Head of caudate nucleus (tissue), 42 donors: ENCODE data around the gene MALT1.
"Not testable (repeated sequence)": the region's sequence is repeated elsewhere in the genome, so short reads cannot be mapped to it uniquely, and the experiment has no call there.

ENCODE experiments used
- DNase-seq, 42 donors: peaks; one replicate each; pipeline versions ENCODE4 v3.0.0 to v3.0.0-alpha.2; 2020 to 2021; ENCODE audit warnings: mixed read lengths in 7 of 42
- intact Hi-C: fragments of 100-400 bp; cut with DNase I; formaldehyde crosslinking; loops from one replicate; pipeline ENCODE4 v1.15.0; 2022

The MALT1 gene, protein sequence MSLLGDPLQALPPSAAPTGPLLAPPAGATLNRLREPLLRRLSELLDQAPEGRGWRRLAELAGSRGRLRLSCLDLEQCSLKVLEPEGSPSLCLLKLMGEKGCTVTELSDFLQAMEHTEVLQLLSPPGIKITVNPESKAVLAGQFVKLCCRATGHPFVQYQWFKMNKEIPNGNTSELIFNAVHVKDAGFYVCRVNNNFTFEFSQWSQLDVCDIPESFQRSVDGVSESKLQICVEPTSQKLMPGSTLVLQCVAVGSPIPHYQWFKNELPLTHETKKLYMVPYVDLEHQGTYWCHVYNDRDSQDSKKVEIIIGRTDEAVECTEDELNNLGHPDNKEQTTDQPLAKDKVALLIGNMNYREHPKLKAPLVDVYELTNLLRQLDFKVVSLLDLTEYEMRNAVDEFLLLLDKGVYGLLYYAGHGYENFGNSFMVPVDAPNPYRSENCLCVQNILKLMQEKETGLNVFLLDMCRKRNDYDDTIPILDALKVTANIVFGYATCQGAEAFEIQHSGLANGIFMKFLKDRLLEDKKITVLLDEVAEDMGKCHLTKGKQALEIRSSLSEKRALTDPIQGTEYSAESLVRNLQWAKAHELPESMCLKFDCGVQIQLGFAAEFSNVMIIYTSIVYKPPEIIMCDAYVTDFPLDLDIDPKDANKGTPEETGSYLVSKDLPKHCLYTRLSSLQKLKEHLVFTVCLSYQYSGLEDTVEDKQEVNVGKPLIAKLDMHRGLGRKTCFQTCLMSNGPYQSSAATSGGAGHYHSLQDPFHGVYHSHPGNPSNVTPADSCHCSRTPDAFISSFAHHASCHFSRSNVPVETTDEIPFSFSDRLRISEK

DNA sequence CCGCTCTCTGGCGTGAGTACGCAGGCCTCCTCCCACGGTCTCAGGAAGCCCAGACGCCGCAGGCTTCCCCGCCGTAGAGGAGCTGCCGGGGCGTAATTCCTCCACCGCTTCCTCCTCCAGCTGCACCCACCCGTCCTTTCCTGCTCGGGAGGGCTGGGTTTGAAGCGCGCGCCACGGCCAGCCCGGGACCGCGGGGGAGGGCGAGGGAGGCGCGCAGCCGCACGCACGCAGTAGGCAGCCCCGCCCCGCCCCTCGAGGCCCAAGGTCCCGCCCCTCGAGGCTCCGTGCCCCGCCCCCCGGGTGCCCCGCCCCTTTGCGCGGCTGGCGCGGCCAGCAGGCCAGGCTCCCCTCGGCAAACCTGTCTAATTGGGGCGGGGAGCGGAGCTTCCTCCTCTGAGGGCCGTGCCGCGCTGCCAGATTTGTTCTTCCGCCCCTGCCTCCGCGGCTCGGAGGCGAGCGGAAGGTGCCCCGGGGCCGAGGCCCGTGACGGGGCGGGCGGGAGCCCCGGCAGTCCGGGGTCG lies at the start of gene MALT1:
Gene MALT1 (plus strand): TSS at position 355 of the 521 bp plus-strand sequence. CDS start 179 bp downstream, outside the sequence.
- DNase-seq: peak; percentile 64 to 96 (median 92)
- intact Hi-C loops: no loop called here

DNA sequence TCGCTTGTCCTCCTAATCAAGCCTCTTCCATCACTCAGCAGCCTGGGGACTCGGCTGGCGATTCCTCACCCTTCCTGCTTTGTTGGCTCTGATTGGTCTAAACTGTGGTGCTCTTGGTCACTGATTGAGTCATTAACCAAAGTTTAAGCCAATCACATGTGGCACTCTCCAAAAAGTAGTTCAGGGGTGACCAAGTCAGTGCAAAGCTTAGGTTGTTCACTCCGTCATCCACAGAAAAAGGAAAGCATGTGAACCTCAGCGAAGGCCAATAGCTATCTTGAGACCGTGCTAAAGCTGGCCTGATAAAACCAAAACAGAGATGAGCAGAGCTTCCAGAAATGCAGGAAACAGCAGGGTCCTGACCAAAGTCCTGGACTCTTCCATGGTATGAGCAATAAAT lies 47.3 kb upstream of the MALT1 start:
- intact Hi-C loops: no loop called here
- DNase-seq: no peak

DNA sequence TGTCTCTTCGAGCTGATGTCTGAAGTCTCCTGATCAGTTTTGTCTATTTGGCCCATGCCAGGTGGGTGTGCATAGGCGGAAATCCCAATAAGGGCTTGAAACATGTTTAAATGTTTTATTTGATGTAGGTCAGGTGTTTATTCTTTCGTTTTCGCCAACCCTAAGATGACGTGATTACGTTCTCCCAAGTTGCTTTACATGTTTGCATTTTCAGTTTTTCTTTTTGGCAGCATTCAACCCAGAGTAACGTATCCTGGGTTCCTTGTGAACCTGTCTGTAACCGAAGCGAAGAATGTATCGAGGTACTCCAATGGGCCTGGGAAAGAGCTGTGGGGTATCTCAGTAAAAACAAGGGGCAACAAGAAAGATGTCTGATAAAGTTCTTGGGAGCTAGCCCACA lies 45.4 kb upstream of the MALT1 start:
- intact Hi-C loops: no loop called here
- DNase-seq: no peak

DNA sequence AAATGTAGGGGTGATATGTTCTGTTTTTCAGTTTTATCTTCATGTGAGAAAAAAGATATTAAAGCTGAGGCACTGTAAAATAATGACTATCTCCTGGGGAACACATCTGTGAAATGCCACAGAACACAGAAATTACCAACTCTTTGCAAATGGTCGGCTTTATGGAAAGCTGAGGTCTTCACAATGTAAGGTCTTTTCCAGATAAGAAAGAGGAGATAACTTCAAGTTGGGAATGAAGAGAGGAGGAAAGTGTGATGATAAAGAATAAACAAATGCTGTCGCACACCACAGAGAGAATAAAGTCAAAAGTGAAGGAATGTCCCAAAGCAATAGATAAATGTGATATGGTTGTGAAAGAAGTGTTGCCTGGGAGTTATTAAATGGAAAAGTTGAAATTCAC lies 41.2 kb upstream of the MALT1 start:
- no peak for DNase-seq
- intact Hi-C loops: no loop called here

DNA sequence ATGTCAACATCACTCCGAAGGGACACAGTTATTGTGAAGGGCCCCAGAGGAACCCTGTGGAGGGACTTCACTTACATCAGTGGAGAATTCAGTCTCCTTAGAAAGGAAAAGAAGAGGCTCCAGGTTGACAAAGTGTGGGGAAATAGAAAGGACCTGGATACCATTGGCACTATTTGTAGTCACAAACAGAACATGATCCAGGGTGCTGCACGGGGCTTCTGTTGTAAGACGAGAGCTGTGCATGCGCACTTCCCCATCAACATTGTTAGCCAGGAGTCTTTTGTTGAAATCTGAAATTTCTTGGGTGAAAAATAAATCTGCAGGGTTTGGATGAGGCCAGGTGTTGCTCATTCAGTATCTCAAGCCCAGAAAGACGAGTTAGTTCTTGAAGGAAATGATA lies 40.0 kb upstream of the MALT1 start:
- intact Hi-C loops: no loop called here
- no peak for DNase-seq

DNA sequence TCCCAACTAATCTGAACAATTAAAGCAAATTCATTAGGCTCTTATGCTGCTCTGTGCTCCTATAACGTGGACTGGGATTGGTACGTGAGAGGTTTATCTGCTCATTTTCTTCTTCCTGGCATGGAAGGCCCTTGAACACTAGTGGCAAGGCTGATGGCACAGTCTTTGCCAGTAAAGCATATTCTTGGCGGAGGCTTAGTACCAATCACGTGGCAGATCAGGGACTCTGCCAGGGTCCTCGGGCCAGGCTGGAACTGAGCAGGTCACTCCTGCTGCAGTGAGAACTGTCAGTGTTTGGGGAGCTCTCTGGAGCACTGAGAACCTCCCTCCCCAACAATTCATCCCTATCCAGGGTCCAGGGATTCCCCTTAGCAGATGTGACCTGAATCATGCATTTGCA lies 38.7 kb upstream of the MALT1 start:
- intact Hi-C loops: no loop called here
- peak in 23 of 42 donors; percentile 3 to 55 (median 25) for DNase-seq

DNA sequence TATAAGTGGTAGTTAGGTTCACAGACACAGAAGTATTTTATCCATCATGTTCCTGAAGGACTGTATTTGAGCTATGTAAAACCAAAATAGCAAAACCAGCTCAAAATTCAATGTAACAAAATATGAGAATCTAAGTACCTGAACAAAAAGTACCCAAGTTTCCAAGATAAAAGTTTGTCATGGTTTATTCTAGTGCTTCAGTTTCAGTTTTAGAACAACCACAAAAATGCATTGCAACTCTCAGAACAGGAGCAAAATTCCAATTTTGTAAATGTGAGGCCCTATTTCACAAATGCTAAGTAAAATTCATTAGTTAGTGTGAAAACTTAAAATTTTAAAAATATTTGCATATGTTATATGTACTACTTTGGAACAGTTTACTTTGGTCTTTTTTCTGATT lies 37.4 kb upstream of the MALT1 start:
- no peak for DNase-seq
- intact Hi-C loops: no loop called here

DNA sequence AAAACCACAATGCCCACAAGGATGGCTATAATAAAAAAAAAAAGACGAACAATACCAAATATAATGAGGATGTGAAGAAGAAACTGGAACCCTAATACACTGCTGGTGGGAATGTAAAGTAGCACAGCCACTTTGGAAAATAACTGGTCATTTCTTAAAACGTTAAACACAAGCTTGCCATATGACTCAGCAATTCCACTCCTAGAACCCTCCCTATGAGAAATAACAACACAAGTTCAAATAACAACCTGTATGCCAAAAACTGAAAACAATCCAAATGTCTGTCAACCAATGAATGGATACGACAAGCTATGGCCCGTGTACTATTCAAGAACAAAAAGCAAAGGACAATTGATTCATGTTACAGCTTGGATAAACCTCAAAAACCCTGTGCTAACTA lies 35.4 kb upstream of the MALT1 start:
- intact Hi-C loops: no loop called here

DNA sequence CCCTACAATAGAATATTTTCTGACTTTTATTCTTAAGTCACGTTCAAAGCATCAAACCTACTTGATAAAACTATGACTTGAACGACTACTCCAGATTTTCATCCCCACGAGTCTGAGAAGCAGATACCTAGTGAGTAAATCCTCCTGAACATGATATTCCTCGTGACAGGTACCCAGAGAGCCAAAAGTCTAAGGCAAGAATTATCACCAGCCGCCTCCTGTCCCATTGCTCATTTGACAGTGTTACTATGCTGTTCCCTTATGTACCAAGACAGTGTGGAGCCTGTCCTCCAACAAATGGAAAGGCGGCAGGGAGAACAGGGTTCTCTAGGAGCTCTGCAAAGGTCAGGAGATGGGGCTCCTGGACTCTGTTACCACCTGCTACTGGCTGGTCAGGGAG lies 34.1 kb upstream of the MALT1 start:
- no peak for DNase-seq
- intact Hi-C loops: no loop called here

More for the DNA sequence above, 35.4 kb upstream of the MALT1 start:
- DNase-seq: no peak

DNA sequence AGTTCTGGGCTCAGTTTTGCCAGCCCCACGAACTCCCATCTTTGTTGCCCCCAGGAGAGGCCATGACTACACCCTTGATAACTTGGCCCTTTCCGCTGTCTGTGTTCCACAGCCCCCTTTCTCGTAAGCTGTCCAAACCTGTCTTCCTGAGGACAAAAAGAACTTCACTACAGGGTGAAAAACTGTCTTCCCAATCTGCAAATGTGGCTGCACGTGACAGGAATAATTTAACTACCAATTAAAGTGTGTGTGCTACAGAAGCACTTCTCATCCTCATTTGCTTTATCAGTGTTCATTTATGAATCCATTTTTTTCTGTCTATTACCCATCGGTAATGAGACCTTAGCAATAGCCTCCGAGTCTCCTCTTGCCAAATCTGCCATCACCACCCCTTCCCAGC lies 33.3 kb upstream of the MALT1 start:
- DNase-seq: no peak
- intact Hi-C loops: no loop called here

DNA sequence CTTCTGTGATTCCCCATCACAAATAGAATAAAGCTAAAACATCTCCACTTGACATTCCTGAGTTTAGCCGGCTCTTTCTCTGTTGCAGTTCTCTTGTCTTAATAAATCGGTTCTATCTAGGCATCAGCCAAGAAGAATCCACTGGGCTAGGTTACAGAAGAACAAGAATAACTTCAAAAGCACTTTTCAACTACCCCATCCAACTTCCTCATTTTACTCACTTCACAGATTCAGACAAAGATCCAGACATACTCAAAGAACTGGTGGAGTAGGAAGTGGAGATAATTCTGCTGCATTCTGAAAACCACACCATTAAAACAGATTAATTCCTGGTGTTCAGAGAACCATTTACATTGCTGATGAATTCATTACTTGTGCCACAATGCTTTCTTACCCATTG lies 32.8 kb upstream of the MALT1 start:
- intact Hi-C loops: no loop called here

DNA sequence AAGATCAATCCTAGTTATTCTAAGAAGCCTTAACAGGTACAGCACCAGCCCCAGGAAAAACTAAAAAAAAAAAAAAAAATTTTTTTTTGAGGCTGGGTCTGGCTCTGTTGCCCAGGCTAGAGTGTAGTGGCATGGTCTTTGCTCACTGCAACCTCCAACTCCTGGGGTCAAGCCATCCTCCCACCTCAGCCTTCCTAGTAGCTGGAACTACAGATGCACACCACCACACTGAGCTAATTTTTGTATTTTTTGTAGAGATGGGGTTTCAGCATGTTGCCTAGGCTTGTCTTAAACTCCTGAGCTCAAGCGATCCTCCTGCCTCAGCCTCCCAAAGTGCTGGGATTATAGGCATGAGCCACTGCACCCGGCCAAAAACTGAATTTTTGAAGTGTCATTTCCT lies 32.0 kb upstream of the MALT1 start:
- intact Hi-C loops: no loop called here
- DNase-seq: no peak

More for the DNA sequence above, 32.8 kb upstream of the MALT1 start:
- DNase-seq: no peak

DNA sequence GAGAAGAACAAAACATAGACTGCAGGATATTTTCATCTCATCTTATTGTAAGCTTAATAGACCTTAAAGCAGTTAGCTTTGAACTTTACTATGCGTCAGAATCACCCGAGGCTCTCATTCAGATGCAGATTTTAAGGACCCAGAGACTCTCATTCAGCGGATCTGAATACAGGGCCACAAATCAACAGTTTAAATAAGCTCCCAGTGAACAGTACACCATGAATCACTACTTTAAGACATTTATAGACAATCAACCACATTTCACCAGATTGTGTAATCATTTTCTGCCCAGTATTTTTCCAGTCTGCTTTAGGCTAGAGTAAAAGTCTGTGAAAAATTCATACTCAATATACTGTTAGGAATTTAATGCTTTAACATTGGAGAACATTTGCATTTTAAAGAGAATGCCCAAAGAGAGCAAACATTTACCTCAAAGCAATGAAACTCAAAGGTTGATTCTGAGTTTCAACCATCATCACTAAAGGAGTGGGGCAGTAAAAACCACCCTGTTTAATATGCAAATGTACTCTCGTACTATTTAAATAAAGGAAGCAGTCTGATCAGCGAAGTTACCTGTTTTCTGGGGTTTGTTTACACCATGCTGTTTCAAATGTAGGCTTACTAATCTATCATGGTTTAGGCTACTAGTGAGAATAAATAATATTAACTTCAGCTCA lies 31.4 kb upstream of the MALT1 start:
- DNase-seq: no peak
- intact Hi-C loops: no loop called here

DNA sequence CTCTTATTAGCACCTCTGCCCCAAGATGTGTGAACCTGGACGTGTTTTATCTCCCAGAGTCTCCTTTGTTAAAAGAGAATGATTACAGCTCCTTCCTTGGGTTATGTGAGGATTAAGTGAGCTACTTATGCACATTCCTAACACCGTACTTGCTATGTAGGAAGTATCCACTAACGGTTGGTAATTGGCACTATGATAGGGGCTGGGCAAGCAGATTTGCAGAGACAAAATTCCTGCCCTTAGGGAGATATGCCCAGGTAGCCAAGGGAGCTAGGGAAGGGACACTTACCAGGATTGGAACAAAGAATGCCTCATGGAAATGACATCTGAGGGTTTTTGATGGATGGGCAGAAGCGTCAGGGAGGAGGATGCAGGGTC lies 30.8 kb upstream of the MALT1 start:
- DNase-seq: no peak
- intact Hi-C loops: no loop called here

DNA sequence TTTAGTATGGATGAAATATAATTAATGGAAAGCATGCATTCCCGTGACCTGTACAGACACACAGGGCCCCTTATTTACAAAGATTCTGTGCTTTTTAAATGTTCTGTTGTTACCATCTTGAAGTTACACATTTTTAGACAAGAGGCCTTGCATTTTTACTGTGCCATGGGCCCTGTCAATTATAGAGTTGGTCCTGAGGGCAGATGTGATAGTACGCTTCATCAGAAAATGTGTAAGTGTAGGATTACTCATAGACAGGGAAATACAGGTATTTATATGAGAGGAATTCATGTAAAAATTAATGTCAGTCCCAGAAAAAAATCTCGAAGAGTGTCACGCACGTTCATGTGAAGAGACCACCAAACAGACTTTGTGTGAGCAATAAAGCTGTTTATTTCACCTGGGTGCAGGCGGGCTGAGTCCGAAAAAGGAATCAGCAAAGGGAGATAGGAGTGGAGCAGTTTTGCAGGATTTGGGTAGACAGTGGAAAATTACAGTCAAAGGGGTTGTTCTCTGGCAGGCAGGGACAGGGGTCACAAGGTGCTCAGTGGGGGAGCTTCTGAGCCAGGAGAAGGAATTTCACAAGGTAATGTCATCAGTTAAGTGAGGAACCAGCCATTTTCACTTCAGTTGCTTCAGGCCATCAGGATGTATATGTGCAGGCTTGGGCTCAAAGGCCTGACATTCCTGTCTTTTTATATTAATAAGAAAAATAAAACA lies 30.2 kb upstream of the MALT1 start:
- DNase-seq: no peak
- intact Hi-C loops: no loop called here

DNA sequence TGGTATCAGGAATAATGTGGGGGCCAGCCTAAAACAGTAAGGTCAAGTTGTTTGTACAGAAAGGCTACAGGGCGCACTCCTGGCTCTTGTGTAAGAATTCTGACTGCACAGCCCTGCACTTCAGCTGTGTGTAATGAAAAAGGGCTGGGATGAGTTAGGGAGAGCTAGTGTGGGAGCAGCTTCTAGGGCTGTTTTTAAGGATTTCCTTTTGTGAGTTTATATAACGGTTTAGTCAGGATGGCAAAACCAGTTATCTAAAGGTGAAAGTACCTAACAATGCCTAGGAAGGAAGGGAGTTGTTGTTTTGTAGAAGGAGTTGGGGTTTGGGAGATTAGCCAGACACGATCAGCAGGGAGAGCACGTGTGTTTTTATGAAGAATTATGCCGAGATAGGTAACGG lies 27.7 kb upstream of the MALT1 start:
- intact Hi-C loops: not testable (repeated sequence)
- DNase-seq: peak in 6 of 42 donors; percentile 12 to 23 (median 18)

DNA sequence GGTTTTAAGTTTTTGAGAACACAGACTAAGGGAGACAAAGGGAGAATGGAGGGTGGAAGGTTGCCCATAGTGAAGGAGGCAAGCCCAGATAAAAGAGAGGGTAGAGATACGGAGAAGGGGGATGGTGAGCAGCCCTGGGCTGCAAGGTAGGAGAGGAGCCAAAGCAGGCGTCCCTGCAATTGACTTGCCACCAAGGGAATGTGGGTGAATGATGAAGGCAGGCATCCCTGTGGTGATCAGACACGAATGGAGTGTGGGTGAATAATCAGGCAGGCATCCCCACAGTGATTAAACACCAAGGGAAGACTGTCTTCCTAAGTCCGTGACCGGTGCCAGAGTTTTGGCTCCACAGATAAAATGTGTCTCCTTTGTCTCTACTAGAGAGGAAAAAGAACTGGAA lies 25.9 kb upstream of the MALT1 start:
- intact Hi-C loops: no loop called here
- DNase-seq: no peak

DNA sequence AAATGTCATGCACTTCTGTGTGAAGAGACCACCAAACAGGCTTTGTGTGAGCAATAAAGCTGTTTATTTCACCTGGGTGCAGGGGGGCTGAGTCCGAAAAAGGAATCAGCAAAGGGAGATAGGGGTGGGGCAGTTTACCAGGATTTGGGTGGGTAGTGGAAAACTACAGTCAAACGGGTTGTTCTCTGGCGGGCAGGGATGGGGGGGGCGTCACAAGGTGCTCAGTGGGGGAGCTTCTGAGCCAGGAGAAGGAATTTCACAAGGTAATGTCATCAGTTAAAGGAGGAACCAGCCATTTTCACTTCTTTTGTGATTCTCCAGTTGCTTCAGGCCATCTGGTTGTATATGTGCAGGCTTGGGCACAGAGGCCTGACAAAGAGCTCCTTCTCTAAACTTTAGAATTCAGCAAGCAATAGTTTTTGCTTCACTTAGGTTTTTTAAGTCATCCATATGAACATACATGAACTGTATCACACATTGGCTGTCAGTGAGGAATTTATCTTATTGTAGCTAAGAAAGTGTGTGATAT lies 24.9 kb upstream of the MALT1 start:
- intact Hi-C loops: no loop called here
- no peak for DNase-seq
